ENCODE data around the gene ACSM5. TPM values are rescaled to one million over a fixed set of nuclear protein-coding genes. Genes with fewer than 3 reads are reported as not detected.

ACSM5 gene
- total RNA-seq, 2 donors from 2014 or later: not detected

DNA sequence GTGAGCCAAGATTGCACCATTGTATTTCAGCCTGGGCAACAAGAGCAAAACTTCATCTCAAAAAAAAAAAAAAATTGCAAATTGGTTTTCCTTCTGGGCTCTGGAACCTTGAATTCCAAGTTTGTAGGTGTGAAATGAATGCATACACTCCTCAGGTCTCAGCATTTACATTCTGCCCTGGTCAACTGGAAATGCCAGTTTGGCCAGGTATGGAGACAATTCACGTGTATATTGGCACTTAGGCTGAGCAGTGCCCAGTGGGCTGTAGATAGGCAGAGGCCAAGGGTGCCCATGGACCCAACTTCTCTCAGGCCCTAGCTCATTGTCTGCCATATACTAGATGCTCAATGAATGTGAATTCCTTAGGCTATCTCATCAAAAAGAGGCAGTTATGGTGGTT lies 20.5 kb upstream of the ACSM5 start:
- Mint-ChIP-seq H3K27ac (no peak overlapping the region), H3K9me3 (no peaks in the 10 kb centered on the region), H3K27me3 (peaks cover 13% of the 10 kb centered on the region), H3K36me3 (ENCODE audit: low read depth) (no peaks in the 10 kb centered on the region), H3K4me3 (no peak overlapping the region), H3K4me1 (no peaks in the 10 kb centered on the region)
- no peak for ATAC-seq (replicated peaks)

DNA sequence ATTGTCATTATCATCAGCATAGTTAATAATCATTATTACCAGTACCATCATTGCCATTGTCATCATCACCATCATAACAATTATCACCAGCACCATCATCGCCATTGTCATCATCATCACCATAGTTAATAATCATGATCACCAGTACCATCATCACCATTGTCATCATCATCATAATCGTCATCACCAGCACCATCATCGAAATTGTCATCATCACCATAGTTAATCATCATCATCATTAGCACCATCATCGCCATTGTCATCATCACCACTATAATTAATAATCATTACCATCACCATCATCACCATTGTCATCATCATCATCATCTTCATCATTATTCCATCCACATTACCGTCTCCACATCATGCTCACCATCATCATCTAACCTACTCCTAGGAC lies 18.3 kb upstream of the ACSM5 start:
- Mint-ChIP-seq H3K27me3 (peaks cover 13% of the 10 kb centered on the region), H3K36me3 (ENCODE audit: low read depth) (no peaks in the 10 kb centered on the region), H3K4me1 (no peaks in the 10 kb centered on the region), H3K9me3 (no peaks in the 10 kb centered on the region), H3K4me3 (no peak overlapping the region), H3K27ac (no peak overlapping the region)
- no peak for ATAC-seq (replicated peaks)

DNA sequence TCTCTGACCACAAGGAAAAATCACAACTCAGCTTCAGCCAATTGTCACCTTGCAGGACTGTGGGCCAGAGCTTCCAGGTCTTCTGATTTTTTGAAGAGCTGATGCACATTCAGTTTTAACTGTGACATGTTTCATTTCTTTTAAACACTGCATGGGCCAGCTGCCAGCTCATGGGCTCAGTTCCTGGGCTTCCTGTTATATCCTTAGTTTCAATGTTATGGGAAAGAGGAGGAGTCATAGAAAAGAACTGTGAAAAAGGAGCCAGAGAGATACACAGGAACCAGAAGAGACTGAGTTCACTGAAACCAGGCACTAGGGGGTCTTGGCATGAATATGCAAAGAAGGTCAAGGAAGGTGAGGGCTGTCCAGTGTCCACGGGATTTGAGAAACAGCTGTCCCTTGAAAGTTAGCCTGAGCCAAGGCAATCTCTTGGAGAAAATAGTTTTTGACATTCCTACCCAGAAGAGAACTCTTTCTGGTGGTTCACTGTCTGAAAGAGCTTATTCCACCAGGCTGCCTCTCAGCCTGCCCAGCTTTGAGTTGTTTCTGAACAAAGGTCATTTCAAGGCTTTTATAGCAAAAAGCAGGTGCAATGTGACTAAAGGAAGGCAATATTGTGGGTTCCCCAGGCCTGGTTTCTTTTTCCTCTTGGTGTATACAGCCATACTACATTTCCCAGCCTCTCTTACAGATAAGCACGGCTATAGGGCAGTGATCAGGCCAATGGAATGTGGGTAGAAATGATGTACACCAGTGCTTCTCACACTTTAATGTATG lies 15.3 kb upstream of the ACSM5 start:
- H3K27me3 Mint-ChIP-seq: no peaks in the 10 kb centered on the region
- H3K27ac Mint-ChIP-seq: no peak overlapping the region
- H3K9me3 Mint-ChIP-seq: no peaks in the 10 kb centered on the region
- H3K4me1 Mint-ChIP-seq: no peaks in the 10 kb centered on the region
- ATAC-seq (replicated peaks): no peak
- no peaks in the 10 kb centered on the region for H3K36me3 Mint-ChIP-seq (ENCODE audit: low read depth)
- no peak overlapping the region for H3K4me3 Mint-ChIP-seq

DNA sequence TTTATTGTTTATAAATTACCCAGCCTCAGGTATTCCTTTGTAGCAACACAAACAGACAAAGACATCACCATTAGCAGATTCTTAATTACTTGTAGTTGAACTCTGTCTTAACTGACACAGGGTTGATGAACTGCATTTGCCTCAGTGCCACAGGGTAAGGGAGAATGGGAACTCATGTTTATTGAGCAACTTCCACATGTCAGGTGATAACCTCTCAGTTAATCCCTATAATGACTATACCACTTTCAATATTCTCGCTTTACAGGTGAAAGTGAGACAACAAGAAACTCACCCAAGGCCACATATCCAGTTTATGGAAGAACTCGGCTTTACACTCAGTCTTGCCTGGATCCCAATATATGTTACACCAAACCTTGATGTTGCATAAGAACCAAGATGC lies 13.4 kb upstream of the ACSM5 start:
- ATAC-seq (replicated peaks): no peak
- Mint-ChIP-seq H3K27ac (no peak overlapping the region), H3K4me3 (no peak overlapping the region), H3K9me3 (no peaks in the 10 kb centered on the region), H3K27me3 (no peaks in the 10 kb centered on the region), H3K4me1 (no peaks in the 10 kb centered on the region), H3K36me3 (ENCODE audit: low read depth) (no peaks in the 10 kb centered on the region)

DNA sequence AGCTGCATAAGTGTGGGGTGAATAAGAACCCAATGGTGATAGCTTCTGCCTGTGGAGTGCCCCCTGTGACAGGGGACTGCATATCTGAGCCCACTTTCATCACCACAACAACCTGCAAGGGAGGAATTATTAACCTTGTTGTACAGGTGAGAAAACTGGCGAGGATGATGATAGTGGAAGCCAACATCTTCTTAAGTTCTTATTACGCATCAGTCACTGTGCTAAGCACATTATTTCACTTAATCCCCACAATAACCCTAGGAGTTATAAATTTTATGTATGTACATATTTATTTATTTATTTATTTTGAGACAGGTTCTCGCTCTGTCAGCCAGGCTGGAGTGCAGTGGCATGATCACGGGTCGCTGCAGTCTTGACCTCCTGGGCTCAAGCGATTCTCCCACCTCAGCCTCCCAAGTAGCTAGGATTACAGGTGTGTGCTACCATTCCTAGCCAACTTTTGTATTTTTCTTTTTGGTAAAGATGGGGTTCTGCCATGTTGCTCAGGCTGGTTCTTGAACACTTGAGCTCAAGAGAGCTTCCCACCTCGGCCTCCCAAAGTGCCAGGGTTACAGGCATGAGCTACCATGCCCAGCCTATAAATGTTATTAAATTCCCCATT lies 12.4 kb upstream of the ACSM5 start:
- no peak overlapping the region for H3K4me3 Mint-ChIP-seq
- no peaks in the 10 kb centered on the region for H3K9me3 Mint-ChIP-seq
- no peak overlapping the region for H3K27ac Mint-ChIP-seq
- ATAC-seq (replicated peaks): no peak
- no peaks in the 10 kb centered on the region for H3K27me3 Mint-ChIP-seq
- no peaks in the 10 kb centered on the region for H3K36me3 Mint-ChIP-seq (ENCODE audit: low read depth)
- no peaks in the 10 kb centered on the region for H3K4me1 Mint-ChIP-seq

DNA sequence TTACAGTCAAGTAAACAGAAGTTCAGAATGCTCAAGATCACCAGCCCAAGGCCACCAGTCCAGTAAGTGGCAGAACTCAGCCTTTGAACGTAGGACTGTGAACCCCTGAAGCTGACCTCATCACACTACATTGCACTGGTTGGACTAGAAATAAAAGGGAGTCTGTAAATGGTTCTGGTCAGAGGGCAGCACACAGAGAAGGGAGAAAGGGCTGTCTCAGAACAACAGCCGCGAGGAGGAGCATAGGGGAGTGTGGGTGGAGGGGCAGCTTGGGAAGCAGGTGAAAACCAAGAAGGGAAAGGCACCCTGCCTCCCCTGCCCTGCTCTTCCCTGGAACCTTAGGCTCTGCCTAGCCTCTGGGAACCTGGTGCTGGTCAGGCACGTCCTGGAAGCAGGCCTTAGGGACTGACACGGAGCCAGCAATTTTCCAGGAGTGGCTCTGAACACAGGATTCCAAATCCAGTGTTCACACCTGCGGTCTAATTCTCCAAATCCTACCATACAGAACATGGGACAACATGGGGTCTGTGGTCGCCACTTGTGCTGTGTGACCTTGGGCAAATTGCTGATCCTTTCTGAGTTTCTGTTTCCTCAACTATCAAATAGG lies 11.8 kb upstream of the ACSM5 start:
- no peak overlapping the region for H3K27ac Mint-ChIP-seq
- H3K27me3 Mint-ChIP-seq: no peaks in the 10 kb centered on the region
- H3K4me3 Mint-ChIP-seq: no peak overlapping the region
- no peak for ATAC-seq (replicated peaks)
- no peaks in the 10 kb centered on the region for H3K4me1 Mint-ChIP-seq
- no peaks in the 10 kb centered on the region for H3K36me3 Mint-ChIP-seq (ENCODE audit: low read depth)
- no peaks in the 10 kb centered on the region for H3K9me3 Mint-ChIP-seq

DNA sequence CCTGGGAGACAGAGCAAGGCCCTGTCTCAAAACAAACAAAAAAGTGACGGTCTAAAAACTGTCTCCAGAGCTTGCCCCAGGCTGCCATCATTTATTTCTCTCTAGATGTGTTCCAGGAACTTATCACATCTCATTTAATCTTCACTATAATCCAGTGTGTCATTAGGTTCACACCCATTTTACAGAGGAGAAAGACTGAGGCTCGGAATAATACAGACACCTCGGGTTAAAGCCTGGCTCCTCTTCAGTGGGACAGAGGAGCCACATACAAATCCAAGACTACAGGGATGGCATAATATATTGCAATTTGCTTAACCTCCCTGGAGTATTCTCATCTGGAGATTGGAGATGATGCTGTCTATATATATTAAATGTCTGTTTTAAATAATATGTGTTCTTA lies 10.7 kb upstream of the ACSM5 start:
- no peaks in the 10 kb centered on the region for H3K4me1 Mint-ChIP-seq
- no peaks in the 10 kb centered on the region for H3K9me3 Mint-ChIP-seq
- H3K27ac Mint-ChIP-seq: no peak overlapping the region
- H3K27me3 Mint-ChIP-seq: no peaks in the 10 kb centered on the region
- H3K4me3 Mint-ChIP-seq: no peak overlapping the region
- H3K36me3 Mint-ChIP-seq (ENCODE audit: low read depth): no peaks in the 10 kb centered on the region
- ATAC-seq (replicated peaks): no peak

DNA sequence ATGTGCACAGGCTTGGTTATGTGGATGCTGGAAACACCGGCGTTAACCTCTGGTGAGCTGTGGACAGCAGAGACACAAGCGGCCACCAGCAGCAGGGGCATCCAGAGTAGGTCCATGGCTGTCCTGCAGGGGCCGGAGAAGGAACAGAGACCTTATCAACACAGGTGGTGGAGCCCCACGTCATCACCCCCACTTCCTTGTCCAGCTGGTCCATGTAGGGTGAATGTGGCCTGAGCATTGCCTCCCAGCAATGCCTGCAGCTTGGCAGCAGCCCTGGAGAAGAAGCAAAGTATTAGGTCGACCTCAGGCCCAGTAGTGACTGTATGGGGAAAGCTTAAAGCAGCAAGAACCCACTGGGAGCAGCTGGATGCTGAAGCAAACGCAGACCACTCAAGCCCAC lies 10.1 kb upstream of the ACSM5 start:
- no peak for ATAC-seq (replicated peaks)
- Mint-ChIP-seq H3K4me3 (no peak overlapping the region), H3K9me3 (no peaks in the 10 kb centered on the region), H3K4me1 (no peaks in the 10 kb centered on the region), H3K27ac (no peak overlapping the region), H3K27me3 (no peaks in the 10 kb centered on the region), H3K36me3 (ENCODE audit: low read depth) (no peaks in the 10 kb centered on the region)

DNA sequence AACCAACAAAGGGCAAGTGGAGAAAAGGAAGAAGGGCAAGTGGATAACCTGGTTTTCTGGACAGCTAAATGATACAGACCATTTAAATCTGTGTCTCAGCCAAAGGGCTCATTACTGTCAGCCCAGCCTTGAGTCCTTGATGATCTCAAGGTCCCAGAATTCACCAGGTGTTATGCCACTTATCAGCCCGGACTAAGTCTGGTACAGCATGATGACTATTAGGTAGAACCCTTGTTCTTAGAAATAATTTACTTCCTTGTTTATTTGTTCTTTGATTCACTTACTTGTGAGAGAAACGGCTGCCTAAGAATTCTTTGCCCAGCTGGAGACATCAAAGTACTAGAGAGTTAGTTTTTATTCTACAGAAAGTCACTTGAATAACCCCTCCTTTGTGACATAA lies 8.3 kb upstream of the ACSM5 start:
- Mint-ChIP-seq H3K4me1 (no peaks in the 10 kb centered on the region), H3K9me3 (no peaks in the 10 kb centered on the region), H3K27ac (no peak overlapping the region), H3K36me3 (ENCODE audit: low read depth) (no peaks in the 10 kb centered on the region), H3K4me3 (no peak overlapping the region), H3K27me3 (no peaks in the 10 kb centered on the region)
- no peak for ATAC-seq (replicated peaks)

DNA sequence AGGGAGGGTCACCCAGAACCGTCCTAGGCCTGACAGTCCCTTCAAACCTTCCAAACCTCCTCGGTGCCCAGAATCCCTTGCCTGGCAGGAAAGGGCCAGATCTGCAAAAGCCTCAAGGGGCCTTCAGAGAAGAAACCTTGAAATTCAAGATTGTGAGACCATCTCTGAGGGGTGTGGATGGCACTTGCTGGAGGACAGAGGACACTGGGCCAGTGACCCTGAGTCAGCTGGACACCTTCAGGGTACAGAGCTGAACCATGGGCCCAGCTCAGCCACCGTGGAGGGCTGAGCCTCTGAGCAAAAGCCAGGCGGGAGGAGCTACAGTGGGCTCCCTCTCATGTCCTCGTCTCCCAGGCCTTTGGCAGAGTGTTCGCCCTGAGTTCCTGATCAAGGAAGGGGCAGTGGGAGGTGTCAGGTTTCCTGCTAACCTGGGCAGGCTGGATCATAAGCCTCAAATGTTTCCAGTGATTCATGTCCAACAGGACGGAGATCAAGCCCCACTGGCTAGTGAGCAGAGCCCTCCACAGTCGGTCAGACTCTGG lies 7.8 kb upstream of the ACSM5 start:
- Mint-ChIP-seq H3K9me3 (no peaks in the 10 kb centered on the region), H3K4me1 (no peaks in the 10 kb centered on the region), H3K27ac (no peak overlapping the region), H3K4me3 (no peak overlapping the region), H3K36me3 (ENCODE audit: low read depth) (no peaks in the 10 kb centered on the region), H3K27me3 (no peaks in the 10 kb centered on the region)
- no peak for ATAC-seq (replicated peaks)

DNA sequence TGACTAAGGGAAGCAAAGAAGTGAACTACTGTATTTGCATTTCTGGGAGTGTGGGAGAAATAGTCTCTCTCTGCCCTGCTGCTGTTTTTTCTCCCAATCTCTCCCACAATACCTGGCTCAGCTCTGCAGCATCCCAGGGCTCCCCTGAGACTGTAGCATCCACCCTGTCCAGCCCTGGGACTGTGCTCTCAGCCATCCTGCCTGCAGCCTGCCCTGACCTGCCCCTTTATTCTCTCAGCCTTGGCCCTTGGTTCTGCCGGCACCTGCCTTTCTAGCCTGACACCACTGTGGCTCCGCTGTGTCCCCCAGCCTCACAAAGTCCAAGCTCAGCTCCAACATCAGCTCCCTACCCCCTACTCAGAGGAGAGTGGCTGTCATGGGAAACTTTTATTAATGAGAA lies 6.7 kb upstream of the ACSM5 start:
- Mint-ChIP-seq H3K36me3 (ENCODE audit: low read depth) (no peaks in the 10 kb centered on the region), H3K9me3 (no peaks in the 10 kb centered on the region), H3K4me1 (no peaks in the 10 kb centered on the region), H3K27me3 (no peaks in the 10 kb centered on the region), H3K4me3 (no peak overlapping the region), H3K27ac (no peak overlapping the region)
- ATAC-seq (replicated peaks): no peak

DNA sequence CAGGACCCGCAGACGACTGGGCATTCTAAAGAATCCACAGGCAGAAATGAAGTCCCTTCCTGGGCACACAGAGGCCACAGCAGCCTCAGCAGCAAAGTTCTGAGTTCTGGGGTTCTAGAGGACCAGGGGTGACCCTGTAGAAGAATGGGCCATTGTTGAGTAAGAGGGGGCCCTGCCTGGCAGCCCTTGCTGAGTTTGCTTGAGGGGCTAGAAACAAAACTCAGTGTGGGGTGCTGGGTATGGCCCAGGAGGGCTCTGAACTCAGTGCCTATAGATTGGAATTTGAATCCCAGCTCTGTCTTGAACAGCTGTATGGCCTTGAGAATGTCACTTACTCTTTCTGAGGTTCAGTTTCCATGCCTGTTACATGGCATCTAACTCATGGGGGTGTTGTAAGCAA lies 4.7 kb upstream of the ACSM5 start, which contains the start of gene PDILT:
Gene PDILT (minus strand): TSS at position 101 of the 400 bp plus-strand sequence. CDS start 5,437 bp downstream, outside the sequence.
- no peak for ATAC-seq (replicated peaks)
- no peaks in the 10 kb centered on the region for H3K9me3 Mint-ChIP-seq
- H3K4me1 Mint-ChIP-seq: no peaks in the 10 kb centered on the region
- no peaks in the 10 kb centered on the region for H3K36me3 Mint-ChIP-seq (ENCODE audit: low read depth)
- no peak within 1 kb of the TSS for H3K4me3 Mint-ChIP-seq
- peaks cover 3% of the 10 kb centered on the region for H3K27me3 Mint-ChIP-seq
- H3K27ac Mint-ChIP-seq: no peak within 1 kb of the TSS

DNA sequence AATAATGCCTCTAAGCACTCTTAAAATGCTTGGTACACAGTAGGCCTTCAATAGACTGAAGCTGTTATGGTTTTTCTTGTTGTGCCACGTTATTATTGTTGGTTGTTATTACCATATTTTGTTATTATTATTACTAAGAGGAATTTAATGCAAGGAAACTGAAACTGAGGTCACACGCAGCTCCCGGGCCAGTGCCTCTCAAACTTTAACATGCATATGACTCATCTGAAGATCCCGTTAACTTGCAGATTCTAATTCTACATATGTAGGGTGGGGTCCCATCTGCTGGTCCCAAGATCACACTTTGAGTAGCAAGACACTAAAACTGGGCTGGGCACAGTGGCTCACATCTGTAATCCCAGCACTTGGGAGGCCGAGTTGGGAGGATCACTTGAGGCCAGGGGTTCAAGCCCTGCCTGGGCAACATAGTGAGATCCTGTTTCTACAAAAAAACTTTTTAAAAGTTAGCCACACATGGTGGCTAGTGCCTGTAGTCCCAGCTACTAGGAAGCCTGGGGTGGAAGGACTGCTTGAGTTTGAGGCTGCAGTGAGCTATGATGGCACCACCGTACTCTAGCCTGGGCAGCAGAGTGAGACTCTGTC lies 888 bp downstream of the ACSM5 start:
- Mint-ChIP-seq H3K4me1 (no peaks in the 10 kb centered on the region), H3K9me3 (no peaks in the 10 kb centered on the region), H3K27me3 (peaks cover 17% of the 10 kb centered on the region), H3K36me3 (ENCODE audit: low read depth) (no peaks in the 10 kb centered on the region), H3K27ac (no peak overlapping the region), H3K4me3 (no peak overlapping the region)
- ATAC-seq (replicated peaks): no peak

DNA sequence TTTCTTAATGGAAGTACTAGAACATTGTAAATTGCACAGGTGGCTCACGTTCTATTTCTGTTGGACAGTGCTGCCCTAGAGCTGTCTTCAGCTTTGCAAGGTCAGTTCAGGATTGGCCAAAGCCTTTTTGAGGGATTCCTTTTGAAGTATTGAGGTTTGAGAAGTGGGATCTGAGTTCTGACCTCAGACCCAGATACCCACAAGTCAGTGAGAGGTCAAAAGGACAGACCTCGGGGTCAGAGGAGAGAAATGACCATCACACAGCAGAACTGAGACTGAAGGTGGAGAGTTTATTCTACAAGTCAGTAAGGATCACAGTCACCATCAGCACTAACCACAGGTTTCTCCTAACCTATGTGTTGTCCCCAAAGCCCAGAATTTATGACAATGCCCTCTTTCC lies 1.7 kb downstream of the ACSM5 start:
- no peak overlapping the region for H3K27ac Mint-ChIP-seq
- H3K27me3 Mint-ChIP-seq: peaks cover 20% of the 10 kb centered on the region
- no peak overlapping the region for H3K4me3 Mint-ChIP-seq
- ATAC-seq (replicated peaks): no peak
- no peaks in the 10 kb centered on the region for H3K9me3 Mint-ChIP-seq
- H3K4me1 Mint-ChIP-seq: no peaks in the 10 kb centered on the region
- H3K36me3 Mint-ChIP-seq (ENCODE audit: low read depth): no peaks in the 10 kb centered on the region

DNA sequence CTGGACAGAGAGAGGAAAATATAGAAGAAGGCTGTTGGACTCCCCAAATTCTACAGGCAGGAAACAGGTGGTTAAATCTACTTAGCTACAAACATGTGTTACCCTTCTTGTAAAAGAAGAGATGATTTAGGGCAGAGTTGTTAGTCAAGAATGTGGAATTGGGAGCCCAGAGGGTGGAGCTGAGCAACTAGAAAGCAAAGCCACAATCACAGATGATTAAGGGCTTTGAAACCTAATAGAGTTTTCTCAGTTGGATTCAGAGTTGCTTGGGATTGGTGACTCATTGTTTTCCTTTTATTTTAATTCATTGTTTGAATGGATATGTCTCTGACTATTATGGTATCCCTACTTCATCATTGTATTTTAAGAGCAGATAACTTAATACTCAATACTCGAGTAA lies 6.2 kb downstream of the ACSM5 start:
- Mint-ChIP-seq H3K27ac (no peak overlapping the region), H3K27me3 (peaks cover 16% of the 10 kb centered on the region), H3K36me3 (ENCODE audit: low read depth) (no peaks in the 10 kb centered on the region), H3K9me3 (no peaks in the 10 kb centered on the region), H3K4me1 (no peaks in the 10 kb centered on the region), H3K4me3 (no peak overlapping the region)
- ATAC-seq (replicated peaks): no peak
